ENCODE measurements around the gene PAX7.

PAX7 gene

DNA sequence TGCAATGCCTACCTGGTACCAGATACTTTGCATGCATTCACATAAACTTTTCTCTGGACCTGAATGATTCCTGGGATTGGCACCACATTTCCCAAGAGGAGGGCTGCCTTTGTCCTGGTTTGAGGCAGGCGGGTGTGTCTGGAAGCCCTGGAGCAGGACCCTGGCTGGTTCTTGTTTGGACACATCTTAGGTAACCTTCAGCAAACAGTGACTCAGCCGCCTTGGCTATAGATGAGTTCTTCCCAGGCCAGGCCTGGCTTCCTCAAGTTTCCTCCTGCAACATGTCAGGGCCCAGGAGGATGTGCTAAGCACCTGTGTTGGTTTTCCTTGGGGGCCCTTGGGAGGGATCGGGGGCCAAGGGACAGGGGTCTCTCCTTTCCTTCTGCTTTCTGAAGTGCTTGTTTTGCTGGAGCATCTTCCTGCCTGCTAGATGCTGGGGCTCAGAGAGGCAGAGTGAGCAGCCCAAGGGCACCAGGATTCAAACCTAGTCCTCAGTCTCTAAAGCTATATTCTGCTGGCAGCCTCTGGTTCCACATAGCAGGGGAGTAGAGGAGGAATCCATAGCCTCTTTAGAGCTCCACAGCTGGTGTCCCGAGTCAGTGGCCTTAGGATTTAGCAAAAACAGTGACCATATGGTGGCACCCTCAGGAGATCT lies 38.2 kb downstream of the PAX7 start:
- Histone ChIP-seq H3K4me2 (ENCODE audit: low read length) (no peak overlapping the region), H3K27ac (ENCODE audit: low read depth, low read length, poor library complexity, severe bottlenecking) (no peak overlapping the region), H3K36me3 (ENCODE audit: insufficient read depth, low read length) (no peaks in the 10 kb centered on the region), H3K4me3 (ENCODE audit: low read depth, low read length, poor library complexity, severe bottlenecking) (no peak overlapping the region), H3K9ac (ENCODE audit: low read length) (no peak overlapping the region), H4K20me1 (ENCODE audit: insufficient read depth, low read length) (no peaks in the 10 kb centered on the region), H3K79me2 (ENCODE audit: insufficient read depth, low read length) (no peaks in the 10 kb centered on the region), H3K4me1 (ENCODE audit: insufficient read depth, low read length, severe bottlenecking) (no peaks in the 10 kb centered on the region), H3K27me3 (ENCODE audit: insufficient read depth, low read length) (no peaks in the 10 kb centered on the region), H3K9me2 (ENCODE audit: low read depth, low read length) (no peaks in the 10 kb centered on the region), H2AFZ (ENCODE audit: low read length) (no peak overlapping the region), H3F3A (ENCODE audit: insufficient read depth, low read length) (no peaks in the 10 kb centered on the region), H3K9me3 (ENCODE audit: low read length) (no peaks in the 10 kb centered on the region)
- TF ChIP-seq, protein P1, sequence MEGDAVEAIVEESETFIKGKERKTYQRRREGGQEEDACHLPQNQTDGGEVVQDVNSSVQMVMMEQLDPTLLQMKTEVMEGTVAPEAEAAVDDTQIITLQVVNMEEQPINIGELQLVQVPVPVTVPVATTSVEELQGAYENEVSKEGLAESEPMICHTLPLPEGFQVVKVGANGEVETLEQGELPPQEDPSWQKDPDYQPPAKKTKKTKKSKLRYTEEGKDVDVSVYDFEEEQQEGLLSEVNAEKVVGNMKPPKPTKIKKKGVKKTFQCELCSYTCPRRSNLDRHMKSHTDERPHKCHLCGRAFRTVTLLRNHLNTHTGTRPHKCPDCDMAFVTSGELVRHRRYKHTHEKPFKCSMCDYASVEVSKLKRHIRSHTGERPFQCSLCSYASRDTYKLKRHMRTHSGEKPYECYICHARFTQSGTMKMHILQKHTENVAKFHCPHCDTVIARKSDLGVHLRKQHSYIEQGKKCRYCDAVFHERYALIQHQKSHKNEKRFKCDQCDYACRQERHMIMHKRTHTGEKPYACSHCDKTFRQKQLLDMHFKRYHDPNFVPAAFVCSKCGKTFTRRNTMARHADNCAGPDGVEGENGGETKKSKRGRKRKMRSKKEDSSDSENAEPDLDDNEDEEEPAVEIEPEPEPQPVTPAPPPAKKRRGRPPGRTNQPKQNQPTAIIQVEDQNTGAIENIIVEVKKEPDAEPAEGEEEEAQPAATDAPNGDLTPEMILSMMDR (IDR thresholded peaks at IDR 0.05; ENCODE audit: low read length) = no peak
- TF ChIP-seq EZH2 (IDR thresholded peaks at IDR 0.05; ENCODE audit: borderline replicate concordance, low read length) = no peak

DNA sequence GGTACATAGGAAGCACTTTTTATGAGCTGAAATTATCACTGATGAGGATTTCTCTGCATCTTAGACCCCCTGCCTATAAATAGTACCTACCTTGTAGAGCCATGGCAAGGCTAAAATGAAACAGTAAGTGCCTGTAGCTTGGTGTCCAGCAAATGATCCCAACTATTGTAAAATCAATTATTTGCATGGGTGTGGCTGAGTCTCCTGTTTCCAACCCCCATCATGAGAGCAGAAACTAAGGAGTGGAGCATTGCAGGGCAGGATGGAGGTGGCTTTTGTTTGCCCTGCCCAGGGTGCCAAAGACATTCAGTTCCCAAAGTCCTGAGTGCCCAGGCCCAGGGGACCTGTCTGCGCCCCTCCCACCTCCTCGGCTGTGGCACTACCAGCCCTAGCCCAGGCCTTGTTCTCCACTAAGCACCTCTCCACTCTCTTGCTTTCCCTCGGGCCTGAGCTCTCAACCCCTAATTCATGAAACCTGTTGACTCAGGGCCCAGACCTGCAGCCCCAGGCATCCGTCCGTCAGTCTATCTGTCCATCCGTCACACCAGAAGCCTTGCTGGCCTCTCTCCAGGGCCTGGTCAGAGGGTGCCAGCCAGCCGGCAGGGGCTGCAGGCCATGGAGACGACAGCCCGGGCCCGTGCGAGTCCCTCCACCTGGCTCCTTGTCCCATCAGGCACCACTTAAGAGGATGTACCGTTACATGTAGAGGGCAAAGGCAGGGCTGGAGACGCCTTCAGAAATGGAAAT lies 39.6 kb downstream of the PAX7 start:
- Histone ChIP-seq H3K4me1 (ENCODE audit: insufficient read depth, low read length, severe bottlenecking) (no peaks in the 10 kb centered on the region), H3K9ac (ENCODE audit: low read length) (no peak overlapping the region), H3K4me2 (ENCODE audit: low read length) (no peak overlapping the region), H3K4me3 (ENCODE audit: low read depth, low read length, poor library complexity, severe bottlenecking) (no peak overlapping the region), H3F3A (ENCODE audit: insufficient read depth, low read length) (no peaks in the 10 kb centered on the region), H3K79me2 (ENCODE audit: insufficient read depth, low read length) (no peaks in the 10 kb centered on the region), H3K9me3 (ENCODE audit: low read length) (no peaks in the 10 kb centered on the region), H2AFZ (ENCODE audit: low read length) (no peak overlapping the region), H3K9me2 (ENCODE audit: low read depth, low read length) (no peaks in the 10 kb centered on the region), H3K27me3 (ENCODE audit: insufficient read depth, low read length) (no peaks in the 10 kb centered on the region), H3K27ac (ENCODE audit: low read depth, low read length, poor library complexity, severe bottlenecking) (no peak overlapping the region), H4K20me1 (ENCODE audit: insufficient read depth, low read length) (no peaks in the 10 kb centered on the region), H3K36me3 (ENCODE audit: insufficient read depth, low read length) (no peaks in the 10 kb centered on the region)
- TF ChIP-seq, protein P1 (IDR thresholded peaks at IDR 0.05; ENCODE audit: low read length) = no peak
- no peak for TF ChIP-seq EZH2 (IDR thresholded peaks at IDR 0.05; ENCODE audit: borderline replicate concordance, low read length)

DNA sequence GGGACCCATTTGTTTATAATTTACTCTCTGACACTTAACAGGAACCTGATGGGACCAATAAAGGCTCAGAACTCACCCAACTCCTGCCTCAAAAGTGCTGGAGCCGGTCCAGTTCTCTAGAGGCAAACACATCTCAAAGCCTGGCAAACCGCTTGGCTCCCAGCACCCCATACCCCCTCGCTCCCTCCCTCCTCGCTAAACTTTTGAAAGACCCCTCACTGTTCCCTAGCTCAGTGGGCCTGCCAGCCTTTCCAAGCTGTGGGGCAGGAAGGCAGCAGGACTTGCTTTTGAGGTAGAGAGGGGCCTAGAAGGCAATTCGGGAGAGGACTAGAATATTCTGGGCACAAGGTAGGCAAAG lies 40.2 kb downstream of the PAX7 start:
- H3K27me3 ChIP-seq (ENCODE audit: insufficient read depth, low read length) = no peaks in the 10 kb centered on the region
- H3K4me2 ChIP-seq (ENCODE audit: low read length) = no peak overlapping the region
- H3K9me3 ChIP-seq (ENCODE audit: low read length) = no peaks in the 10 kb centered on the region
- H3K4me1 ChIP-seq (ENCODE audit: insufficient read depth, low read length, severe bottlenecking) = no peaks in the 10 kb centered on the region
- H3K9ac ChIP-seq (ENCODE audit: low read length) = no peak overlapping the region
- no peaks in the 10 kb centered on the region for H4K20me1 ChIP-seq (ENCODE audit: insufficient read depth, low read length)
- no peaks in the 10 kb centered on the region for H3K36me3 ChIP-seq (ENCODE audit: insufficient read depth, low read length)
- no peak overlapping the region for H3K4me3 ChIP-seq (ENCODE audit: low read depth, low read length, poor library complexity, severe bottlenecking)
- no peak overlapping the region for H3K27ac ChIP-seq (ENCODE audit: low read depth, low read length, poor library complexity, severe bottlenecking)
- H2AFZ ChIP-seq (ENCODE audit: low read length) = no peak overlapping the region
- no peaks in the 10 kb centered on the region for H3K79me2 ChIP-seq (ENCODE audit: insufficient read depth, low read length)
- H3F3A ChIP-seq (ENCODE audit: insufficient read depth, low read length) = no peaks in the 10 kb centered on the region
- no peak for TF ChIP-seq EZH2 (IDR thresholded peaks at IDR 0.05; ENCODE audit: borderline replicate concordance, low read length)
- TF ChIP-seq, protein P1 (IDR thresholded peaks at IDR 0.05; ENCODE audit: low read length) = no peak
- H3K9me2 ChIP-seq (ENCODE audit: low read depth, low read length) = no peaks in the 10 kb centered on the region
